Measurements from ENCODE around the gene CYTH1. TPM values are rescaled to one million over a fixed set of nuclear protein-coding genes. Genes with fewer than 3 reads are reported as not detected.
"Not testable (repeated sequence)": the region's sequence is repeated elsewhere in the genome, so short reads cannot be mapped to it uniquely, and the experiment has no call there.

CYTH1 gene
- polyA plus RNA-seq, 4 donors = 37.6 to 46.3 (median 38.9) TPM

- peak overlapping the region in 1 of 3 donors; percentile 12 for H3K4me3 ChIP-seq (ENCODE audit: low read depth in 1 of 3, low read length in 3 of 3)
- H3K27ac ChIP-seq (ENCODE audit: low read depth in 1 of 3, low read length in 2 of 3) = peak overlapping the region in 2 of 3 donors; percentile 52 to 97
- peaks cover 0 to 4% (median 0%) of the 10 kb centered on the region in 3 donors for H3K4me1 ChIP-seq (ENCODE audit: control insufficient read depth in 3 of 3, insufficient read depth in 2 of 3, low read depth in 1 of 3, low read length in 2 of 3)
- 28 to 41% (median 37%) methylated on average over 3 of the region's 3 CpGs for WGBS, 3 donors
- FAIRE-seq = no peak
- H3K27me3 ChIP-seq (ENCODE audit: control insufficient read depth in 3 of 3, insufficient read depth in 3 of 3, low read length in 3 of 3) = no peaks in the 10 kb centered on the region
- no peaks in the 10 kb centered on the region for H3K36me3 ChIP-seq (ENCODE audit: control insufficient read depth in 3 of 3, insufficient read depth in 2 of 3, low read depth in 1 of 3, low read length in 3 of 3)
- H3K9me3 ChIP-seq (ENCODE audit: control insufficient read depth in 2 of 2, insufficient read depth in 1 of 2, low read depth in 1 of 2, low read length in 1 of 2) = no peaks in the 10 kb centered on the region
- DNase-seq = peak in 1 of 2 donors; percentile 63
Measured at GRCh38 chr17:78779850-78780249, 2.2 kb downstream of the CYTH1 start.

GRCh38 chr17:78779286-78779651 is 2.8 kb downstream of the CYTH1 start:
- H3K27me3 ChIP-seq (ENCODE audit: control insufficient read depth in 3 of 3, insufficient read depth in 3 of 3, low read length in 3 of 3); H3K9me3 ChIP-seq (ENCODE audit: control insufficient read depth in 2 of 2, insufficient read depth in 1 of 2, low read depth in 1 of 2, low read length in 1 of 2); FAIRE-seq; H3K4me1 ChIP-seq (ENCODE audit: control insufficient read depth in 3 of 3, insufficient read depth in 2 of 3, low read depth in 1 of 3, low read length in 2 of 3); H3K36me3 ChIP-seq (ENCODE audit: control insufficient read depth in 3 of 3, insufficient read depth in 2 of 3, low read depth in 1 of 3, low read length in 3 of 3); H3K4me3 ChIP-seq (ENCODE audit: low read depth in 1 of 3, low read length in 3 of 3); DNase-seq: not testable (repeated sequence)
- WGBS, 3 donors = 73 to 81% (median 75%) methylated on average over 5 of the region's 5 CpGs
- H3K27ac ChIP-seq (ENCODE audit: low read depth in 1 of 3, low read length in 2 of 3) = peak overlapping the region in 1 of 3 donors; percentile 97

GRCh38 chr17:78777881-78778280 is 4.2 kb downstream of the CYTH1 start:
- Histone ChIP-seq H3K9me3 (ENCODE audit: control insufficient read depth in 2 of 2, insufficient read depth in 1 of 2, low read depth in 1 of 2, low read length in 1 of 2) (no peaks in the 10 kb centered on the region), H3K4me3 (ENCODE audit: low read depth in 1 of 3, low read length in 3 of 3) (no peak overlapping the region), H3K4me1 (ENCODE audit: control insufficient read depth in 3 of 3, insufficient read depth in 2 of 3, low read depth in 1 of 3, low read length in 2 of 3) (peaks cover 0 to 4% (median 0%) of the 10 kb centered on the region in 3 donors), H3K36me3 (ENCODE audit: control insufficient read depth in 3 of 3, insufficient read depth in 2 of 3, low read depth in 1 of 3, low read length in 3 of 3) (no peaks in the 10 kb centered on the region), H3K27ac (ENCODE audit: low read depth in 1 of 3, low read length in 2 of 3) (peak overlapping the region in 1 of 3 donors; percentile 62), H3K27me3 (ENCODE audit: control insufficient read depth in 3 of 3, insufficient read depth in 3 of 3, low read length in 3 of 3) (no peaks in the 10 kb centered on the region)
- WGBS, 3 donors = 78 to 87% (median 83%) methylated on average over 4 of the region's 4 CpGs
- DNase-seq (no peak), FAIRE-seq (no peak)

GRCh38 chr17:78774956-78775571 is 7.0 kb downstream of the CYTH1 start:
- H3K9me3 ChIP-seq (ENCODE audit: control insufficient read depth in 2 of 2, insufficient read depth in 1 of 2, low read depth in 1 of 2, low read length in 1 of 2) = no peaks in the 10 kb centered on the region
- peak overlapping the region in 1 of 3 donors; percentile 5 for H3K4me3 ChIP-seq (ENCODE audit: low read depth in 1 of 3, low read length in 3 of 3)
- peaks cover 0 to 4% (median 0%) of the 10 kb centered on the region in 3 donors for H3K4me1 ChIP-seq (ENCODE audit: control insufficient read depth in 3 of 3, insufficient read depth in 2 of 3, low read depth in 1 of 3, low read length in 2 of 3)
- peak overlapping the region; percentile 18 to 91 (median 74) for H3K27ac ChIP-seq (ENCODE audit: low read depth in 1 of 3, low read length in 2 of 3)
- 57 to 78% (median 66%) methylated on average over 12 of the region's 12 CpGs for WGBS, 3 donors
- no peaks in the 10 kb centered on the region for H3K36me3 ChIP-seq (ENCODE audit: control insufficient read depth in 3 of 3, insufficient read depth in 2 of 3, low read depth in 1 of 3, low read length in 3 of 3)
- H3K27me3 ChIP-seq (ENCODE audit: control insufficient read depth in 3 of 3, insufficient read depth in 3 of 3, low read length in 3 of 3) = no peaks in the 10 kb centered on the region
- peak in 1 of 2 donors; percentile 37 for DNase-seq
- no peak for FAIRE-seq

- DNase-seq (no peak), FAIRE-seq (no peak)
- Histone ChIP-seq H3K27ac (ENCODE audit: low read depth in 1 of 3, low read length in 2 of 3) (peak overlapping the region in 2 of 3 donors; percentile 74 to 91), H3K4me1 (ENCODE audit: control insufficient read depth in 3 of 3, insufficient read depth in 2 of 3, low read depth in 1 of 3, low read length in 2 of 3) (no peaks in the 10 kb centered on the region), H3K9me3 (ENCODE audit: control insufficient read depth in 2 of 2, insufficient read depth in 1 of 2, low read depth in 1 of 2, low read length in 1 of 2) (no peaks in the 10 kb centered on the region), H3K36me3 (ENCODE audit: control insufficient read depth in 3 of 3, insufficient read depth in 2 of 3, low read depth in 1 of 3, low read length in 3 of 3) (peaks cover 0 to 2% (median 0%) of the 10 kb centered on the region in 3 donors), H3K27me3 (ENCODE audit: control insufficient read depth in 3 of 3, insufficient read depth in 3 of 3, low read length in 3 of 3) (no peaks in the 10 kb centered on the region), H3K4me3 (ENCODE audit: low read depth in 1 of 3, low read length in 3 of 3) (no peak overlapping the region)
- 54 to 81% (median 63%) methylated on average over 2 of the region's 2 CpGs for WGBS, 3 donors
Measured at GRCh38 chr17:78774453-78774852, 7.6 kb downstream of the CYTH1 start.

- 49 to 66% (median 64%) methylated on average over 6 of the region's 6 CpGs for WGBS, 3 donors
- no peaks in the 10 kb centered on the region for H3K27me3 ChIP-seq (ENCODE audit: control insufficient read depth in 3 of 3, insufficient read depth in 3 of 3, low read length in 3 of 3)
Measured at GRCh38 chr17:78771758-78772382, 10.2 kb downstream of the CYTH1 start.

GRCh38 chr17:78769196-78769773 is 12.8 kb downstream of the CYTH1 start:
- no peaks in the 10 kb centered on the region for H3K27me3 ChIP-seq (ENCODE audit: control insufficient read depth in 3 of 3, insufficient read depth in 3 of 3, low read length in 3 of 3)
- no peak overlapping the region for H3K27ac ChIP-seq (ENCODE audit: low read depth in 1 of 3, low read length in 2 of 3)
- 89 to 95% (median 91%) methylated on average over 7 of the region's 7 CpGs for WGBS, 3 donors
- FAIRE-seq = no peak
- peaks cover 0 to 4% (median 0%) of the 10 kb centered on the region in 3 donors for H3K36me3 ChIP-seq (ENCODE audit: control insufficient read depth in 3 of 3, insufficient read depth in 2 of 3, low read depth in 1 of 3, low read length in 3 of 3)
- H3K4me3 ChIP-seq (ENCODE audit: low read depth in 1 of 3, low read length in 3 of 3) = no peak overlapping the region
- H3K4me1 ChIP-seq (ENCODE audit: control insufficient read depth in 3 of 3, insufficient read depth in 2 of 3, low read depth in 1 of 3, low read length in 2 of 3) = peaks cover 0 to 10% (median 0%) of the 10 kb centered on the region in 3 donors
- no peak for DNase-seq
- H3K9me3 ChIP-seq (ENCODE audit: control insufficient read depth in 2 of 2, insufficient read depth in 1 of 2, low read depth in 1 of 2, low read length in 1 of 2) = no peaks in the 10 kb centered on the region

More at GRCh38 chr17:78771758-78772382, 10.2 kb downstream of the CYTH1 start:
- Histone ChIP-seq H3K9me3 (ENCODE audit: control insufficient read depth in 2 of 2, insufficient read depth in 1 of 2, low read depth in 1 of 2, low read length in 1 of 2) (no peaks in the 10 kb centered on the region), H3K4me3 (ENCODE audit: low read depth in 1 of 3, low read length in 3 of 3) (no peak overlapping the region), H3K36me3 (ENCODE audit: control insufficient read depth in 3 of 3, insufficient read depth in 2 of 3, low read depth in 1 of 3, low read length in 3 of 3) (peaks cover 0 to 4% (median 0%) of the 10 kb centered on the region in 3 donors), H3K4me1 (ENCODE audit: control insufficient read depth in 3 of 3, insufficient read depth in 2 of 3, low read depth in 1 of 3, low read length in 2 of 3) (no peaks in the 10 kb centered on the region), H3K27ac (ENCODE audit: low read depth in 1 of 3, low read length in 2 of 3) (peak overlapping the region in 1 of 3 donors; percentile 80)
- DNase-seq (no peak), FAIRE-seq (no peak)

- DNase-seq (no peak), FAIRE-seq (no peak)
Measured at GRCh38 chr17:78767806-78768205, 14.3 kb downstream of the CYTH1 start.

More at GRCh38 chr17:78767806-78768205, 14.3 kb downstream of the CYTH1 start:
- 57 to 77% (median 67%) methylated on average over 4 of the region's 4 CpGs for WGBS, 3 donors
- no peaks in the 10 kb centered on the region for H3K9me3 ChIP-seq (ENCODE audit: control insufficient read depth in 2 of 2, insufficient read depth in 1 of 2, low read depth in 1 of 2, low read length in 1 of 2)
- peaks cover 0 to 4% (median 0%) of the 10 kb centered on the region in 3 donors for H3K36me3 ChIP-seq (ENCODE audit: control insufficient read depth in 3 of 3, insufficient read depth in 2 of 3, low read depth in 1 of 3, low read length in 3 of 3)
- H3K27ac ChIP-seq (ENCODE audit: low read depth in 1 of 3, low read length in 2 of 3) = no peak overlapping the region
- H3K4me1 ChIP-seq (ENCODE audit: control insufficient read depth in 3 of 3, insufficient read depth in 2 of 3, low read depth in 1 of 3, low read length in 2 of 3) = peaks cover 0 to 10% (median 0%) of the 10 kb centered on the region in 3 donors
- no peaks in the 10 kb centered on the region for H3K27me3 ChIP-seq (ENCODE audit: control insufficient read depth in 3 of 3, insufficient read depth in 3 of 3, low read length in 3 of 3)
- H3K4me3 ChIP-seq (ENCODE audit: low read depth in 1 of 3, low read length in 3 of 3) = no peak overlapping the region

All from small intestine (tissue), 7 donors.